ENCODE results near the gene AGO4. TPM values are rescaled to one million over a fixed set of nuclear protein-coding genes. Genes with fewer than 3 reads are reported as not detected.

AGO4 gene
- total RNA-seq, 1 experiment from 2014 or later: 12.8 TPM

DNA sequence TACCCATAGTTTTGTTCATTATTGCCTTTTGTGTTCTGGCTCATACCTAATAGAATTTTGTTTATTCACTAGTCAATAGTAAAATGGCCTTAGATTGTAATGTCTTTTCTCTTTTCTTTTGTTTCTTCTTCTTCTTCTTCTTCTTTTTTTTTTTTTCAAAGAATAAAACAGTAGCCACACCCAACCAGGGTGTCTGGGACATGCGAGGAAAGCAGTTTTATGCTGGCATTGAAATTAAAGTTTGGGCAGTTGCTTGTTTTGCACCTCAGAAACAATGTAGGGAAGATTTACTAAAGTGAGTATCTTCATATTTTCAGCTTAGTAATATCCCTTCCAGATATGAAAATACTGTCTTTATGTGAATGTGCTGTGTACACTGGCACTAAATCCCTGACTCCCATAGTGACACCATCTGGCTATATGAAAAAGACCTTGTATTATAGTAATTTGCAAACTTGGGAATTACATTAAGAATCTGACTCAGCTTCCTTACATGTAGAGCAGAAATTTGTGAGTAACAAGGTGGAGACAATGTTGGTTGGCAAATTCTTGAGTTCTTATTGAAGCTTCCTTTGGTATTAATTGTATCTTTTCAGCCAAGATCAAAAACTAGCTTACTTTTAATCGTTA, 24.6 kb downstream of the AGO4 start:
- no peak overlapping the region for H2AK5ac ChIP-seq (ENCODE audit: insufficient read length, low read length)
- no peak overlapping the region for H2BK15ac ChIP-seq (ENCODE audit: low read depth, low read length)
- Mint-ChIP-seq H3K9me3 (no peaks in the 10 kb centered on the region), H3K4me3 (no peak overlapping the region), H3K27me3 (ENCODE audit: low read depth) (no peaks in the 10 kb centered on the region), H3K27ac (no peak overlapping the region), H3K4me1 (no peaks in the 10 kb centered on the region), H3K36me3 (ENCODE audit: insufficient read depth in 1 of 3, low read depth in 3 of 3) (peaks cover 11 to 46% (median 38%) of the 10 kb centered on the region in 3 experiments; a peak in 6 of 7 replicates)
- H2AFZ ChIP-seq (ENCODE audit: low read length): no peak overlapping the region
- H2BK12ac ChIP-seq (ENCODE audit: insufficient read length, low read depth, low read length): no peak overlapping the region
- H3K79me1 ChIP-seq (ENCODE audit: insufficient read depth, low read depth, low read length, poor library complexity, severe bottlenecking): no peaks in the 10 kb centered on the region
- no peak overlapping the region for H3K9ac ChIP-seq (ENCODE audit: extremely low read depth, insufficient read length, low read length)
- H4K91ac ChIP-seq (ENCODE audit: insufficient read length, low read depth, low read length): no peak overlapping the region
- H2BK120ac ChIP-seq (ENCODE audit: low read depth, low read length, poor library complexity, severe bottlenecking): no peak overlapping the region
- H3K27ac ChIP-seq (ENCODE audit: insufficient read length, low read depth, low read length): no peak overlapping the region
- DNase-seq: no peak
- TF ChIP-seq, protein P1, sequence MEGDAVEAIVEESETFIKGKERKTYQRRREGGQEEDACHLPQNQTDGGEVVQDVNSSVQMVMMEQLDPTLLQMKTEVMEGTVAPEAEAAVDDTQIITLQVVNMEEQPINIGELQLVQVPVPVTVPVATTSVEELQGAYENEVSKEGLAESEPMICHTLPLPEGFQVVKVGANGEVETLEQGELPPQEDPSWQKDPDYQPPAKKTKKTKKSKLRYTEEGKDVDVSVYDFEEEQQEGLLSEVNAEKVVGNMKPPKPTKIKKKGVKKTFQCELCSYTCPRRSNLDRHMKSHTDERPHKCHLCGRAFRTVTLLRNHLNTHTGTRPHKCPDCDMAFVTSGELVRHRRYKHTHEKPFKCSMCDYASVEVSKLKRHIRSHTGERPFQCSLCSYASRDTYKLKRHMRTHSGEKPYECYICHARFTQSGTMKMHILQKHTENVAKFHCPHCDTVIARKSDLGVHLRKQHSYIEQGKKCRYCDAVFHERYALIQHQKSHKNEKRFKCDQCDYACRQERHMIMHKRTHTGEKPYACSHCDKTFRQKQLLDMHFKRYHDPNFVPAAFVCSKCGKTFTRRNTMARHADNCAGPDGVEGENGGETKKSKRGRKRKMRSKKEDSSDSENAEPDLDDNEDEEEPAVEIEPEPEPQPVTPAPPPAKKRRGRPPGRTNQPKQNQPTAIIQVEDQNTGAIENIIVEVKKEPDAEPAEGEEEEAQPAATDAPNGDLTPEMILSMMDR (conservative IDR thresholded peaks at IDR 0.05): no peak
- H3K27me3 ChIP-seq (ENCODE audit: insufficient read depth, low read length): no peaks in the 10 kb centered on the region
- H2BK20ac ChIP-seq (ENCODE audit: low read depth, low read length, poor library complexity, severe bottlenecking): no peak overlapping the region
- no peaks in the 10 kb centered on the region for H4K20me1 ChIP-seq (ENCODE audit: control insufficient read depth, insufficient read depth, insufficient read length)
- H3T11ph ChIP-seq (ENCODE audit: low read length): no peak overlapping the region
- H3K23me2 ChIP-seq (ENCODE audit: insufficient read length, low read depth, low read length, poor library complexity, severe bottlenecking): no peaks in the 10 kb centered on the region
- H3K14ac ChIP-seq (ENCODE audit: insufficient read depth, low read length): no peak overlapping the region
- no peak overlapping the region for H4K8ac ChIP-seq (replicated peaks; ENCODE audit: insufficient read length, low read depth, low read length)
- H3K4me1 ChIP-seq (ENCODE audit: insufficient read depth, low read length): no peaks in the 10 kb centered on the region
- H2BK5ac ChIP-seq (ENCODE audit: insufficient read length, low read length): no peak overlapping the region
- no peak overlapping the region for H3K4ac ChIP-seq (ENCODE audit: low read depth, low read length)
- WGBS (ENCODE audit: extremely low coverage, insufficient read length, low lambda C conversion rate): no CpG with 5 or more reads among the region's 2 CpGs
- no peak overlapping the region for H3K23ac ChIP-seq (ENCODE audit: insufficient read length, low read depth, low read length)
- peaks cover 1% of the 10 kb centered on the region; the same call in 1 of the 2 replicates for H3K79me2 ChIP-seq (ENCODE audit: insufficient read depth, low read length)
- no peak overlapping the region for H3K56ac ChIP-seq (ENCODE audit: insufficient read length, low read depth, low read length)
- no peak overlapping the region for H3K4me2 ChIP-seq (ENCODE audit: insufficient read depth, insufficient read length, low read length)
- no peak overlapping the region for H4K5ac ChIP-seq (ENCODE audit: insufficient read length, low read depth, low read length)
- H3K18ac ChIP-seq (ENCODE audit: insufficient read length, low read depth, low read length): no peak overlapping the region
- no peaks in the 10 kb centered on the region for H3K9me3 ChIP-seq (ENCODE audit: control insufficient read depth, low read depth, low read length)

Measured in H9 (cell line).